H1 (cell line): Measurements from ENCODE around the gene CCDC40. TPM values are rescaled to one million over a fixed set of nuclear protein-coding genes. Genes with fewer than 3 reads are reported as not detected.

ENCODE experiments used
- ASH2L ChIP-seq: fragments of 200-600, 300-600 bp; sonication (generic); IDR thresholded peaks from one replicate; pipeline ENCODE4 v1.7.1; 2017; ENCODE audit warnings: low read length
- CEBPB ChIP-seq: IDR thresholded peaks from 2 replicates; pipeline ENCODE4 v1.6.1; 2012; ENCODE audit warnings: low read depth, low read length
- CREB1 ChIP-seq: IDR thresholded peaks from 2 replicates; pipeline ENCODE4 v1.6.1; 2012; ENCODE audit warnings: inconsistent platforms
- CTBP2 ChIP-seq: IDR thresholded peaks from 2 replicates; pipeline ENCODE4 v1.7.0; 2011; ENCODE audit warnings: borderline replicate concordance, mild to moderate bottlenecking, moderate library complexity, mixed read lengths, low read length; ENCODE audit not compliant: insufficient read depth, insufficient read length
- GABPA ChIP-seq: IDR thresholded peaks from 2 replicates; pipeline ENCODE4 v1.6.1; 2011; ENCODE audit warnings: mild to moderate bottlenecking, low read length, moderate library complexity, borderline replicate concordance; ENCODE audit not compliant: insufficient read depth
- KDM1A ChIP-seq: fragments of 200-600, 300-600 bp; sonication (generic); IDR thresholded peaks from 2 replicates; pipeline ENCODE4 v1.7.1; 2016; ENCODE audit warnings: mild to moderate bottlenecking, low read length, borderline replicate concordance
- MAFK ChIP-seq: IDR thresholded peaks from 2 replicates; pipeline ENCODE4 v1.6.1; 2012; ENCODE audit warnings: low read depth, mild to moderate bottlenecking, improper control_type of control experiment, low read length
- NRF1 ChIP-seq: IDR thresholded peaks from 2 replicates; pipeline ENCODE4 v1.6.1; 2011; ENCODE audit warnings: mild to moderate bottlenecking, low read depth, low read length, improper control_type of control experiment
- POLR2AphosphoS5 ChIP-seq: IDR thresholded peaks from 2 replicates; pipeline ENCODE4 v1.6.1; 2011; ENCODE audit warnings: low read depth, low read length
- RFX5 ChIP-seq: IDR thresholded peaks from 2 replicates; pipeline ENCODE4 v1.6.1; 2011; ENCODE audit warnings: low read depth, low read length, improper control_type of control experiment, borderline replicate concordance
- RXRA ChIP-seq: IDR thresholded peaks from 2 replicates; pipeline ENCODE4 v1.6.1; 2011; ENCODE audit warnings: low read depth, mild to moderate bottlenecking, low read length, moderate library complexity; ENCODE audit not compliant: insufficient read depth
- SP1 ChIP-seq: IDR thresholded peaks from 2 replicates; pipeline ENCODE4 v1.6.1; 2011; ENCODE audit warnings: low read depth, low read length
- SUZ12 ChIP-seq: fragments of 200-600 bp; sonication (generic); IDR thresholded peaks from 2 replicates; pipeline ENCODE4 v1.6.1; 2012; ENCODE audit warnings: mild to moderate bottlenecking, inconsistent platforms, low read length, moderate library complexity, mixed read lengths
- TAF1 ChIP-seq: IDR thresholded peaks from 2 replicates; pipeline ENCODE4 v1.6.1; 2011; ENCODE audit warnings: mild to moderate bottlenecking, low read depth, low read length
- TAF7 ChIP-seq: optimal IDR thresholded peaks from 2 replicates; pipeline ENCODE3; 2011; ENCODE audit warnings: low read depth, mild to moderate bottlenecking, inconsistent platforms, low read length, moderate library complexity, borderline replicate concordance
- polyA plus RNA-seq, 7 experiments: library from polyadenylated mRNA; depleted of rRNA in 3 of 7; stranded (reverse) in 5 of 7; unstranded in 2 of 7; fragments of >200 nt in 5 of 7; fragments of 200-250 nt in 2 of 7; gene quantifications; 1 replicate in 5 of 7; 2 replicates in 1 of 7; 4 replicates in 1 of 7; pipeline versions ENCODE4 v1.2.1 to v1.2.3, GENCODE V29; 2011 to 2013; ENCODE audit warnings: missing spikeins in 2 of 7, mixed read lengths in 2 of 7
- total RNA-seq: library from RNA; stranded (reverse); fragmentation: NEBNext Ultra II Directional; extraction: Animal tissue kit (Norgen Biotek cat#: 25700); gene quantifications from 2 replicates; pipeline ENCODE4 v1.2.1, GENCODE V29; 2021
- TF ChIP-seq, protein P1 (sequence below): IDR thresholded peaks from 2 replicates; pipeline ENCODE4 v1.6.1; 2012; ENCODE audit warnings: inconsistent platforms
- TF ChIP-seq, protein P2 (sequence below): IDR thresholded peaks from 2 replicates; pipeline ENCODE4 v1.6.1; 2011; ENCODE audit warnings: low read length, improper control_type of control experiment
- TF ChIP-seq, protein P3 (sequence below): IDR thresholded peaks from 2 replicates; pipeline ENCODE4 v1.6.1; 2012; ENCODE audit warnings: low read length, inconsistent platforms

Gene CCDC40
- total and polyA plus RNA-seq, 2 of the 8 experiments (the other 6 are each of a cell fraction or from before 2014, with no cell fraction given), result 4.1 to 11.5 TPM

- TF ChIP-seq, protein P1, sequence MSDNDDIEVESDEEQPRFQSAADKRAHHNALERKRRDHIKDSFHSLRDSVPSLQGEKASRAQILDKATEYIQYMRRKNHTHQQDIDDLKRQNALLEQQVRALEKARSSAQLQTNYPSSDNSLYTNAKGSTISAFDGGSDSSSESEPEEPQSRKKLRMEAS, result peak; percentile 76
- TF ChIP-seq SUZ12 (no peak), CTBP2 (no peak), NRF1 (0 out of 2 replicates have a peak, but pooled peaks have one; percentile 8), TAF1 (peak; percentile 75), KDM1A (no peak), TAF7 (peak; percentile 63), POLR2AphosphoS5 (peak; percentile 86; the same call in 1 of the 2 replicates), ASH2L (peak; percentile 69), GABPA (no peak), MAFK (no peak), CEBPB (no peak), RXRA (no peak), CREB1 (peak; percentile 93), RFX5 (no peak), SP1 (no peak)
- TF ChIP-seq, protein P2, sequence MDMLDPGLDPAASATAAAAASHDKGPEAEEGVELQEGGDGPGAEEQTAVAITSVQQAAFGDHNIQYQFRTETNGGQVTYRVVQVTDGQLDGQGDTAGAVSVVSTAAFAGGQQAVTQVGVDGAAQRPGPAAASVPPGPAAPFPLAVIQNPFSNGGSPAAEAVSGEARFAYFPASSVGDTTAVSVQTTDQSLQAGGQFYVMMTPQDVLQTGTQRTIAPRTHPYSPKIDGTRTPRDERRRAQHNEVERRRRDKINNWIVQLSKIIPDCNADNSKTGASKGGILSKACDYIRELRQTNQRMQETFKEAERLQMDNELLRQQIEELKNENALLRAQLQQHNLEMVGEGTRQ, result peak; percentile 80
- TF ChIP-seq, protein P3, sequence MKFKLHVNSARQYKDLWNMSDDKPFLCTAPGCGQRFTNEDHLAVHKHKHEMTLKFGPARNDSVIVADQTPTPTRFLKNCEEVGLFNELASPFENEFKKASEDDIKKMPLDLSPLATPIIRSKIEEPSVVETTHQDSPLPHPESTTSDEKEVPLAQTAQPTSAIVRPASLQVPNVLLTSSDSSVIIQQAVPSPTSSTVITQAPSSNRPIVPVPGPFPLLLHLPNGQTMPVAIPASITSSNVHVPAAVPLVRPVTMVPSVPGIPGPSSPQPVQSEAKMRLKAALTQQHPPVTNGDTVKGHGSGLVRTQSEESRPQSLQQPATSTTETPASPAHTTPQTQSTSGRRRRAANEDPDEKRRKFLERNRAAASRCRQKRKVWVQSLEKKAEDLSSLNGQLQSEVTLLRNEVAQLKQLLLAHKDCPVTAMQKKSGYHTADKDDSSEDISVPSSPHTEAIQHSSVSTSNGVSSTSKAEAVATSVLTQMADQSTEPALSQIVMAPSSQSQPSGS, result no peak
- TF ChIP-seq, all 59 proteins: peak for 19
Observed at GRCh38 chr17:80147035-80147822, 110.8 kb downstream of the CCDC40 start, which contains the start of gene EIF4A3 (continued).
